NCI-H748 treated with DMSO at 0.1 percent for 48 hours (cell line): ENCODE measurements around the gene ALDH2.
"Not testable (repeated sequence)": the region's sequence is repeated elsewhere in the genome, so short reads cannot be mapped to it uniquely, and the experiment has no call there.

Source experiments
- DNase-seq: peaks from one replicate; lab custom pipeline; 2025; lab: John Stamatoyannopoulos, UW

Gene ALDH2

DNA sequence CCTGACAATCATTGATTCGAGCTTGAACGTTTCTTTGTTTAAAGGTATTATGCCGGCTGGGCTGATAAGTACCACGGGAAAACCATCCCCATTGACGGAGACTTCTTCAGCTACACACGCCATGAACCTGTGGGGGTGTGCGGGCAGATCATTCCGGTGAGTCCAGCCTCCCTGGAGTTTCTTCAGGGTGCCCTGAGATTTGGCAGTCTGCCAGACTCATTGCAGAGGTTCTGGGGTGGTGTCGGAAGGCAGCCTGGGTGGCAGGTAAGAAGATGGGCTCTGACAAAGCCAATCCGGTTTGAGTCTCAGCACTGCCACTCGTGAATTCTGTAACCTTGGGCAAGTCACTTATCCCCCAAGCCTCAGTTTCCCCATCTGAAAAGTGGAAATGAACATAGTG is 23.0 kb downstream of the ALDH2 start:
- no peak for DNase-seq

DNA sequence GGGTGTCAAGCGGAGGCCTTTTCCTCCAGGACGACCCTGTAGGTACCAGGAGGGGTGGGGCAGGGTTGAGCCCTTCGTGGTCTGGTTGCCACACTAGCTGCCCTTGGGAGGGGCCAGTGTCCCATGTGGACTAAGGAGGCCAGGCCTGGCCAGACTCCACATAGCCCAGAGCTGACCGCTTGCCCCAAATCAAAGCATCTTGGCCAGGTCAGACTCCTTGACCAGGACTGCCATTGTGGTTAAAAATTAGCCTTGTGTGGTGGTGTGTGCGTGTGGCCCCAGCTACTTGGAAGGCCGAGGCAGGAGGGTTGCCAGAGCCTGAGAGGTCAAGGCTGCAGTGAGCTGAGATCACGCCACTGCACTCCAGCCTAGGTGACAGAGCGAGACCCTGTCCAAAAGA is 24.8 kb downstream of the ALDH2 start:
- no peak for DNase-seq

DNA sequence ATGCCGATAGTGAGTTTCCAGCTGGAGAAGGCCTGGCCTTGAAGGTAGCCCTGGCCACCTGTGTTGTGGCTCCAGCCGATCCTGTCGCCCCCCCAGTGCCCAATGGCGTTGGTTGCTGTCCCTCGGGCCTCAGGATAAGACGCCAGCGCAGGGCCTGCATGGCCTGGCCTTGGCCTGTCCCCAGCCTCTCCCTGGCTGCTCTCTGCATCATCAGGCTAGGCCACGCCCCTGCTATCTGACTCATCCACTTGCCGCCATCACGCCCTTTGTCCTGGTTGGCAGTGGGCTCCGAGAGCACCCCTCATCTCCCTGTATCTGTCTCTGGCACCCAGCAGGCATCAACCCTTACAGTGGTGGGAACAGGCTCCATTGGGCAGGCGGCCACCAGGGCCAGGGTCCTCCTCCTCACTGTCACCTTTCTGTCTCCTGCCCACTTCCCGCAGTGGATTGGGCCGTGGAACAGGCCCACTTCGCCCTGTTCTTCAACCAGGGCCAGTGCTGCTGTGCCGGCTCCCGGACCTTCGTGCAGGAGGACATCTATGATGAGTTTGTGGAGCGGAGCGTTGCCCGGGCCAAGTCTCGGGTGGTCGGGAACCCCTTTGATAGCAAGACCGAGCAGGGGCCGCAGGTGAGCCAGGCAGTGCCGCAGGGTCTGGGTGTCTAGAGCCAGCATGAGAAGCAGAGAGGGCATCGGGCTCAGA is 25.6 kb downstream of the ALDH2 start:
- no peak for DNase-seq

DNA sequence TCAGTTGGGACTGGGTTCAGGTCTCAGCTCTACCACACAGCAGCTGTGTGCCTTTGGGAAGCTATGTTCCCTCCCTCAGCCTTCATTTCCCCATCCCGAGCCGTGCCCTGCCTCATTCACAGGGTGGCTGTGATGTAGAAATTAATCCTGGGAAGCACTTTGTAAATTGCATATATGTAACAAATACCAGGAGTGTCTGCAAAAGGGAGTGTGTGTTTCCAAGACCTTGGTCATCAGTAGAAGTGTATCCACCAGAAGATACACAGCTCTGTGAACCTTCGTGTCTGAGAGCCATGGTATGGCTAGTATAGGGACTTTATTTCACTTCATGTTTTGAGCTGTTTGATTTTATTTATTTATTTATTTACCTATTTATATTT is 26.1 kb downstream of the ALDH2 start:
- DNase-seq, result no peak

DNA sequence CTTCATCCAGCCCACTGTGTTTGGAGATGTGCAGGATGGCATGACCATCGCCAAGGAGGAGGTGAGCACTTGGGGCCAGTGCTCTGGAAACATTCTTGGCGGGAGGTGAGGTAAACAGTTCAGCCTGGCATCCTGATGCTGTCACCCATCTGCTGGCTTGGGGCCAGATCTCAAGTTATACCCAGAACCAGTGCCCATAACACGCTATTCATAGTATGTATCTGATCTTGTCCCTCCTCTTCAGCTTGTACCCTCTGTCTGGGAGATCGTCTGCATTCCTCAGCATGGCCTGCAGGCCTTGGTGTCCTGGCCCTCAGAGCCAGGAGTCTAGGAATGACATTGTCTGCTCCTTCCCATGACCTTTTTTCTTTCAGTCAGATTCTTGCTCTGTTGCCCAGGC is 31.4 kb downstream of the ALDH2 start:
- no peak for DNase-seq

DNA sequence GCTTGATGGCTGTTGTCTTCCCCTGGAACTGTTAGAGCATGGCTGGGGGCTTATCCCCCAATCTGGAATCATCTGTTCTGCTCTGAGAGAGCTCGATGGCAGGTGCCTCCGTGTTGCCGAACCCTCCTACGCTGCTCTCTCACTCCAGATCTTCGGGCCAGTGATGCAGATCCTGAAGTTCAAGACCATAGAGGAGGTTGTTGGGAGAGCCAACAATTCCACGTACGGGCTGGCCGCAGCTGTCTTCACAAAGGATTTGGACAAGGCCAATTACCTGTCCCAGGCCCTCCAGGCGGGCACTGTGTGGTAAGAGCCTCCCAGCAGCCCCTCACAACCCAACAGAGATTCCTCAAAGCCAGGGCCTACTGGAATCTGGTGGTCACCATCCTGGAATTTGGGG is 33.0 kb downstream of the ALDH2 start:
- DNase-seq, result no peak

DNA sequence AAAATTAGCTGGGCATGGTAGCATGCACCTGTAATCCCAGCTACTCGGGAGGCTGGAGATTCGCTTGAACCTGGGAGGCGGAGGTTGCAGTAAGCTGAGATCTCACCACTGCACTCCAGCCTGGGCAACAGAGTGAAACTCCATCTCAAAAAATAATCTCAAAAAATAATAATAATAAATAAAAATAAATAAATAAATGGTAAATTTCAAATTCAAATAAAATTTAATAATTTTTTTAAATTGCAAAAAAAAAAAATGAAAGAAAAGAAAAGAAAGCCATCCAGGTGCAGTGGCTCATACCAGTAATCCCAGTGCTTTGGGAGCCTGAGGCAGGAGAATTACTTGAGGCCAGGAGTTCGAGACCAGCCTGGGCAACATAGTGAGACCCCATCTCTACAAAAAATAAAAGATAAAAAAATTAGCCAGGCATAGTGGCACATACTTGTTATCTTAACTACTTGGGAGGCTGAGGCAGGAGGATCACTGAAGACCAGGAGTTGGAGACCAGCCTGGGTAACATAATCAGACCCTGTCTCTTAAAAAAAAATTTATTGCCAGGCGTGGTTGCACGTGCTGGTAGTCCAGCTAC is 36.4 kb downstream of the ALDH2 start:
- DNase-seq, result no peak

DNA sequence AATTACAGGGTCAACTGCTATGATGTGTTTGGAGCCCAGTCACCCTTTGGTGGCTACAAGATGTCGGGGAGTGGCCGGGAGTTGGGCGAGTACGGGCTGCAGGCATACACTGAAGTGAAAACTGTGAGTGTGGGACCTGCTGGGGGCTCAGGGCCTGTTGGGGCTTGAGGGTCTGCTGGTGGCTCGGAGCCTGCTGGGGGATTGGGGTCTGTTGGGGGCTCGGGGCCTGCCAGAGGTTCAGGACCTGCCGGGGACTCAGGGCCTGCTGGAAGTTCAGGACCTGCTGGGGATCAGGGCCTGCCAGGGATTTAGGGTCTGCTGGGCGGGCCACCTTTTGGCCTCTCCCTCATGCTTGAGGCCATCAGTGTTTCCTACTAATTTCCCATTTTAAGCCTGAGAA is 37.1 kb downstream of the ALDH2 start:
- no peak for DNase-seq

DNA sequence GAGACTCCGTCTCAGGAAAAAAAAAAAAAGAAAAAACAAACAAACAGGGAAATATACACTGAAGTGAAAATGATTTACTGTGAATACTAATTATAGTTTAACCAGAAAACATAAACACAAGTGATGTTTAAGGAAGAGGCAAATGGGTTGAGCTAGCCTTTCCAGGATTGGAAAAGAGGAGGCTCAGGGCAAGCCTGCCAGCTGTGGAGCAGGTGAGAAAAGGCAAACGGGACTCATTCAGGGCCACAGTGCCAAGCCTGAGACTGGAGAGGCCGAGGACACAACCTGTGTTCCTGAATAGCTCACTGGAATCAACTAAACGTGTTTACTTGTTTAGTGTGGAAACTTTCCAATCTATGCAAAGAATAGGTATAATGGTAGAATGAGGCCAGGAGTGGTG is 39.6 kb downstream of the ALDH2 start:
- DNase-seq, result no peak

DNA sequence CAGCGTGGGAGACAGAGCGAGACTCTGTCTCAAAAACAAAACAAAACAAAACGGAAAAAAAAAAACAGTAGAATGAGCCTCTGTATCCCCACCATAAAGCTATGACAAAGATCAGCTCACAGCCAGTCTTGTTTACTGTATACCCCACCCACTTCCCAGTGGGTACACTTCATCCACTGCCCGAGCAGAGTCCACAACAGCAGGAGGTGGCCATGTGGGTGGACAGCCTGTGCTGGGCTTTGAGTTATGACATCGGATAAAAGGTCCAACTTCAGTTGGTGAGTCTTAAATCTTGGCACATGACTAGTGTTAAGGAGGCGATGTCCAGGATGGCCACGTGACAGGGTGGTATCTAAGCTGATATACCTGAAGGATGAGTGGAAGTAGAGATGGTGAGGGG is 40.5 kb downstream of the ALDH2 start:
- DNase-seq, result no peak

DNA sequence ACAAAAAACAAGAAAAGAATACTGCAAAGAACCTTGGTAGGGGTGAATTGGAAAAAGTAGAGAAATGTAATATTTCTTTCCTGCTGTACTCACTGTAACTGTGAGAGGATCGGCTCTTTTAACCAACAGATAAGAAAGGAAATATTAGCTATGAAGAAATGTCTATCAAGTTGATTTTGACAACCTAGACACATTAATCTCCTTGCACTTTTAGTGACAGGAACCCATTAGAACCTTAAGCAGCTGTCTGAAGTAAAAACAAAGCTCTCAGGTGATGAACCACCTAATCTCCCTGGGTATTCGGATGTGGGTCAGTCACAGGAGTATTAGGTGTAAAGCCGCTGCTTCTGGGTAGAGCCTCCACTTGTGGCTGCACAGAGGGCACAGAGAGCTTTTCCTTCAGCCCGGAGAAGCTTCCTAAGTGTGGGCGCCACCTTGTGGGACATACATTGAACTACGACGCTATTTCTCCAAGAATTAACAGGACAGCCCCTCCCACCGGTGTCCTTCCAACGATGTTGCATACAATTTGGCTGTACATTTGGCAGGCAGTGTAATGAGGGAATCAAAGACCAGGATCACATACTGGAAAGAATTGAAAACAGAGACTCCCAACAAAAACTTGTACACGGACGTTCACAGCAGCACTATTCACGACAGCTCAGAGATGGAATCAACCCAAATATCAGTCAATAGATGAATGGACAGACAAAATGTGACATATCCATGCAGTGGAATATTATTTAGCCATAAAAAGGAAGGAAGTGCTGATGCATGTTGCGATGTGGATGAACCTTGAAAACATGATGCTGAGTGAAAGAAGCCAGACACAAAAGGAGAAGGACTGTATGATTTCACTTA is 46.4 kb downstream of the ALDH2 start:
- DNase-seq, result peak; percentile 79

DNA sequence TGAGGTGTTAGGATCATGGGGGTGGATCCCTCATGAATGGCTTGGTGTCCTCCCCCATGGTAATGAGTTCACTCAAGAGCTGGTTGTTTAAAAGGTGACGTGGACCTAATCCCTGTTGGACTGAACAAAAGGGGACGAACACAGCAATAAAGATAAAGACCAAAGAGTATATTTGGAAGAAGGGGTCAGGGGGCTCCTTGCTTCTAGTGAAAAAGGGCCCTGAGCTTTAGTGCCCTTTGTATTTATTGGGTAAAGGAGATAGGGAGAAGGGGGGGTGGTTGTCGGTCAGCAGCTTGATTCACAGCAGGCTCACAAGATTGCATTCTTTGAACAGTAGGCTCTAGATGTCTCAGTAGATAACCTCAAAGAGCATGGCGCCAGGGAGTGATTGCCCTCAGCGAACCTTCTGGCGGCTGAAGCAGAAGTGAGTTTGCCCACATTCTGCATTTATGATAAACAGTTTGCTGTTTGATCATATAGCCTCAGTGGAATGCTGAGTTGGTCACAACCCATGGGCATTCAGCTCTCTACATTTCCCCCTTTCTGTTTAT is 49.4 kb downstream of the ALDH2 start:
- no peak for DNase-seq

DNA sequence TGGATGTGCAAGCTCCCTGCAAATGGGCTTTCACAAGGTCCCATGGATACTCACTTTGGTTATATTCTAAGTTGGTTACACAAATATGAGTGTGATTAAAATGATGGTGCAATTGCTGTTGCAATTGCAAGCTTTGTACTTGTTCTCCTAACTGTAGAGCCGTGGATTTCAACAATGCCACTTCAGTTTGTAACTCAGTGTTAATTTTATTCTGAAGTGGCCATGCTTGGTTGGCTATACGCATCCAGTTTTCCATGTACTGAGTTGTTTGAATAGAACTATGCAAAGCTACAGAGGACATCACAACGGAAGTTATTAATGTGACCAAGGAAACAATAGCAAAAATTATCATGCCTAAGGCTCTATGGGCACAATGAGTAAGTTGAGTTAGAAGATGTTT is 50.2 kb downstream of the ALDH2 start:
- DNase-seq, result not testable (repeated sequence)

DNA sequence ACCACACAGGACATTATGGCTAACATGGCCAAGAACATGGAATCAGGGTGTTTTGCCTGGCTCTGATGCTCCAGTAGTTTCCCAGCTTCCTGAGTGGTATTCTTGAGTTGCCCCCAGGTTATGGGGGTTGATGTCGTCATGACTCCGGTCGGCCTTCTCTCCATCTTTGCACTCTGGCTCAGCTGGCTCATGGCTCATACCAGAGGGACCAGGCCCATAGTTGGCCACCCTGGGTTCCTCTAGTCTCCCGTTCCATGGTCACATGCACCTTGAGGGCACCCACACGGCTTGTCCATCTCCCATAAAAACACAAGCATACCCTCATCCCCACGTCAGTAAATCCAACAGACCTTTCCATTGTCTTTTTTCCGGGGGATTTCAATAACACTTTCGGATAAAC is 51.6 kb downstream of the ALDH2 start:
- no peak for DNase-seq

DNA sequence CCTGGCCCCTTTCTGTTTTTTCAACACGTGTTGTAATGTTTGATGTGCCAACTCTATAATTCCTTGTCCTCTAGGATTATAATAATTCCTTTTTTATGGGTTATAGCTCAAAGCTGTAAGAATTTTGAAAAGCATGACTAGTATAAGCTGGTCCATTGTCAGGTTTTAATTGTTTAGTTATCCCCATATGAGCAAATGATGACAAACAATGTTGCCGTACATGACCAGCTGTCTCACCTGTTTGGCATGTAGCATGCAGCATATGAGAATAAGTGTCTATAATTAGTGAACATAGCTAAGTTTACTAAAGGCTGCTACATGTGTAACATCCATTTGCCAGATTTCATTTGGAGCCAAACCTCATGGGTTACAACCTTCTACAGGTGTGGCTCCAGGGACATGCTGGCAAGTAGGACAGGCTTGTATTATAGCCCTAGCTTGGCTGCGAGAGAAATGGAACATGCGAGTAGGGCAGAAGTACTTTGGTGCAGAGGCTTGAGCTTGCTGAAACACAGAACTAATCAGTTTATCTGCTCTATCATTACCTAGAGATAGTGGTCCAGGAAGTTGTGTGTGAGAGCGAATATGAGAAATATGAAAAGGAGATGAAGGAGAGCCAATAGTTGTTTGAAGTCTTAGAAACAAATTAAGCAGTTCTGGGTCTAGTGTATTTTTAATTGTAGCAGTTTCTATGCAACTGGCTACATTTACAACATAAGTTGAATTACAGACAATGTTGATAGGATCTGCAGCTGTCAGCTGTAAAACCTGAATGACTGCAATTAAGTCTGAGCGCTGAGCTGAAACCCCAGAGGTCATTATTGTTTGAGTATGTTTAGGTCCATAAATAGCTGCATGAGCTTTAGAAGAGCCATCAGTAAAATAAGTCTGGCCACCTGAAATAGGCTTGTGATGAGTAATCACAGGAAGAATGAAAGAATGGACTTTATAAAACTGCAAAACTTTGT is 52.7 kb downstream of the ALDH2 start:
- peak; percentile 87 for DNase-seq

DNA sequence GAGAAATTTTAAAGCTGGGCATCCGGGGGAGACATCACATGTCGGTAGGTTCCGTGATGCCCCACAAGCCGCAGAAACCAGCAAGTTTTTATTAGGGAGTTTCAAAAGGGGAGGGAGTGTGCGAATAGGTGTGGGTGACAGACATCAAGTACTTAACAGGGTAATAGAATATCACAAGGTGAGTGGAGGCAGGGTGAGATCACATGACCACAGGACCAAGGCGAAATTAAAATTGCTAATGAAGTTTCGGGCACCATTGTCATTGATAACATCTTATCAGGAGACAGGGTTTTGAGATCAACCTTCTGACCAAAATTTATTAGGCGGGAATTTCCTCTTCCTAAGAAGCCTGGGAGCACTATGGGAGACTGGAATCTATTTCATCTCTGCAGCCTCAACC is 54.1 kb downstream of the ALDH2 start:
- DNase-seq, result not testable (repeated sequence)

DNA sequence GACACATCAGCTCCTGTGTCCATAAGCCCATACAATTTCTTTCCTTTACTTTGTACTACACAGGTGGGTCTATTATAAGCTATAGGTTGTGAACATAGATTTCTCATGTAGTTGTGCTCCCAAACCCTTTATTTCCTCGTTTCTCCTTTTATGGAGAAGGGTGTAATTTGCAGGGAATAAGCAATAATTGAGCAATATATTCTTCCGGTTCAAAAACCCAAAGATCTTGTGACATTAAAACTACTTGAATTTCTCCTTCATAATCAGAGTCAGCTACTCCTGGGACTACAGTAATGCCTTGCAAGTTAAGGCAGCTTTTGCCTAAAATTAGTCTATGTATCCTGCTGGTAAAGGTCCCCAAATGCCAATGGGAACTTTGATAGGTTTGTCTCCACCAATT is 56.2 kb downstream of the ALDH2 start:
- DNase-seq, result no peak

DNA sequence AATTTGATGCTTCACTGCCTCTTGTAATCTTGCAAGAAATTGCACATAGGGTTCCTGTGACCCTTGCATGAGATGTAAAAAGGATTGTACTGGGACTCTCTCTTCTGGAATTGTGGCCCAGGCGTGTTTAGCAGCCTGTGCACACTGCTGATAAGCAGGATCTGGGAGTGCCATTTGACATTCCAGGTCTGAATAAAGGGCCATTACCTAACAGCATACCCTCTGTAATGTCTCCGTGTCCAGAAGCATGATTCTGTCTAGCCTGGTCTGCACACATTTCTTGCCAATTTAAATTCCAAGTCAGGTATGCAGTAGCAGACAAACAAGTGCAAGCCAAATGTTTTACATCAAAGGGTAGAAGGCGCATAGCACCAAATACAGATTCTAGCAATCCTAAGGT is 57.2 kb downstream of the ALDH2 start:
- no peak for DNase-seq

DNA sequence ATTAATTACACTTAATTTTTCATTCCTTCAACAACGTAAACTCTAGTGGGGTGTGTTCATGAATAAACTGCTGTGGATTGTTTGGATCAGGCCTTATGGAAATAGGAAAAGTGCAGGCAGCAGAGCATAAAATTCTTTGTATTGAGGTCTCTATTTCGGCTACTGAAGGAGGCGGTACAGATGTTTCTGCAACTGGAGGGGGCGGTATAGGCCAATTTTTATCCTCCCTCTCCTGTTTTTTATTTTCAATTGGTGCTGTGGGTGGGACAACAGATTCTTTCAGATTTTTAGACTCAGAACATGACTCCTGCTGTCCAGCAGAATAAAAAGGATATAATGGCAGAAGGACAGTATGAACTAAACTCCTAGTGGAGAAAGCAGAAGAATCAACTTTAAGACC is 57.6 kb downstream of the ALDH2 start:
- DNase-seq, result not testable (repeated sequence)

DNA sequence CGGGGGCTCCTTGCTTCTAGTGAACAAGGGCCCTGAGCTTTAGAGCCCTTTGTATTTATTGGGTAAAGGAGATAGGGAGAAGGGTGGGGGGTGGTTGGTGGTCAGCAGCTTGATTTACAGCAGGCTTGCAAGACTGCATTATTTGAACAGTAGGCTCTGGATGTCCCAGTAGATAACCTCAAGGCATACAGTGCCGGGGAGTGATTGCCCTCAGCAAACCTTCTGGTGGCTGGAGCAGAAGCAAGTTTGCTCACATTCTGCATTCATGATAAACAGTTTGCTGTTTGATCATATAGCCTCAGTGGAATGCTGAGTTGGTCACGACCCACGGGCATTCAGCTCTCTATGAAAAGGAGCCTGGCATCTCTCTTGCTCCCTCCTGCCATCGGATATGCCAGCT is 58.8 kb downstream of the ALDH2 start:
- DNase-seq, result no peak

DNA sequence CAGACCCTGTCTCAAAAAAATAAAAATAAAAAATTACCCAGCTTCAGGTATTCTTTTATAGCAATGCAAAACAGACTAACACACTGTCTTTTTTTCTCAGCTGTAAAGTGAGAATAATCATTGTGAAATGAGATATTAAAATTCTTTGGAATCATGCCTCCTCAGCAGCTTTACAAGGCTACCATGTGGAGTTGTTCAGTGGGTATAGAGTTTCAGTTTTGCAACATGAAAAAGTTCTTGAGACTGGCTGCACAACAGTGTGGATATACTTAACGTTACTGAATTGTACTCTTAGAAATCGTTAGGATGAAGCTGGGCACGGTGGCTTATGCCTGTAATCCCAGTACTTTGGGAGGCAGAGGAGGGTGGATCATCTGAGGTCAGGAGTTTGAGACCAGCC is 59.6 kb downstream of the ALDH2 start:
- DNase-seq, result no peak

DNA sequence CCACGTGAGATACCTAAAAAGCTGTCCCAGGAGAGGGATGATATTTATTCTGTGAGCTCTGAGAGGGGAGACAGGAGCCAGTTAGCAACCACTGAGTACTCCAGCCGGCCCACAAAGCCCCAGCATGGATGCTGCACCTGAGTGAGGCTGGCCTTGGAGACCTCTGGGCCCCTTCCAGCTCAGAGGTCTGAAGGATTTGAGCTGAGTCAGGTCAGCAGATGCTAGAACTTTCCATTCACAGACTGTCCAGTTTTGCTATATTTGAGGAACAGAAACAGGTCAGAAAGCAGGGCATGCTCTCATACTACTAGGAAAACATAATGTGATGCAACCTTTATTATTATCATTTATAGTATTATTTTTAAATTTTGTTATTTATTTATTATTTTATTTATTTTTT is 60.3 kb downstream of the ALDH2 start:
- no peak for DNase-seq
